NCI-H345 treated with DMSO at 0.1 percent for 48 hours (cell line): Measurements from ENCODE around the gene FOXK1.
A peak's percentile ranks its signal among the peaks of the same experiment; 100 is the strongest.

Experiments used
- DNase-seq: peaks from one replicate; lab custom pipeline; 2025; ENCODE audit not compliant: unreplicated experiment; lab: John Stamatoyannopoulos, UW

FOXK1 gene

DNA sequence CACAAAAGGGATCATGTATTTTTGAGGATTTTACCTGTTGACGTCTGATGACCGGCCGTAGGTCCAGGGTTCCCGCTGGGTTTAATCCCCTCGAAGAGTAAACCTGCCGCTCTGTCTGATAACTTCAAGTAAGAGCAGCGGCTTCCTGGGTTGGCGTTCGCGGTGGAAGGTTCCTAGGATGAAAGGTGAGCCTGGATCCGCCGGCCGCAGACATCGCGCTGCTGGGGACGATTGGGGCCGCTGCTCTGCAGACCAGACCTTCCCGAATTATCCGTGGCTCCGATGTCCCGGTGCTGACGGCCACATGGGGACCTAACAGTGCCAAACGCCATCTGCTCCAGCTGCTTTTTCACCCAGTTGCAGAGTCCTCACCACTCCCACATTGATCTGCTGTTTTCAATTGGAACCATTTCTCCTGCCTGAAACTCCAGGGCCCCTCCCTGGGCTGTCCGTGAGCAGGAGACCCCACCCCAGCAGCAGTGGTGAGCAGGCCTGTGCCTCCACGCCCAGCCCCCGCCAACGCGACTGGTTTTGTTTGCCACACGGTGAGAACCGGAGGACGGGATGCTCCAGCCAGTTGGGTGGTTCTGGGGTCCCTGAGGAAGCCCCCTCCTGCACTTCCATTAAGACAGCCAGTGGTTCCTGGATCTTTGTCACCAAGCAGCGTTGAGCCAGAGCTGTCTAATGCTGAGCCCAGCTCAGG, 81.1 kb downstream of the FOXK1 start:
- no peak for DNase-seq

DNA sequence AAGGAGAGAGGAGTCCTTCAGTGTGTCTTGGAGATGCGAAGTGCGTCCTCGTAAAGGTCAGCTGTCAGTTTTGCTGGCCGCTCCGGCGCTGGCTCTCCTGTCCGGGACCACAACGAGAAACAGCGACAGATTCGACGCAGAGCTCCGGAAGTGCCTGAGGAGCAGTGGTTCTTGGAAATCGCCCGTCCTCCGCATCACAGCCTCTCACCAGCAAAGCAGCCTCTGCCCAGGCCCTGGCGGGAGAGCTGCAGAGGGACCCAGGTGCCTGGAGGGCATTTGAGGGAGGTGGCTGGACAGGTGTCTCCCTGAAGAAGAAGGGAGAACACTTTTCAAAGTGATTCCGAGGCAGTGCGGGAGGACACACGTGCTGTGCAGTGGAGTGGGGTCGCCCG, 81.7 kb downstream of the FOXK1 start:
- DNase-seq, result no peak

DNA sequence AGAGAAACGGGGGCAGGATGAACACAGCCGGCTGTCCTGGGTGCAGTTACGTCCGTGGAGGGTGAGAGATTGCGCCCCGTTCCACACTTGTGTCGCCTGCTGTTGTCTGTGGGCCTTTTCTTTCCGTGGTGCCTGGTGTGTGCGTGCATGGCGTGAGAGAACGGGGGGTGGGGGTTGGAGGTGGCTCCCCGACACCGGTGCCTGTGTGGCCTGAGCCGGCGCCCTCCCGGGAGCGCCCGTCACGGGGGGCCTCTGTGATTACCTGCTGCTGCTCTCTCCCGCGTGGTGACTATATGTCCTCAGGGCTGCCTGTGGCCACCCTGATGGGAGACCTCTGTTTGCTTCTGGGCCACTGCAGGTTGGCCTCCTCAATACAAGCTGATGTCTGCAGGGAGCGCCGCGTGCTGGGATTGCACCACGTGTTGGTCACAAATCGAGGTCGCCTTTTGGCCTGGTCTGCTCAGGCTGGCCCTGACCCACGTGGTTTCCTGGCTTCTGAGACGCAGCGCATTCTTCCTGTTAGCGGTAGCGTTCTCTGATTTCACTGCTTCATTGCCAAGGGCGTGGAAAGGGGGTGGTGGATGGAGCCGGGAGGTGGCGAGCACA, 82.4 kb downstream of the FOXK1 start:
- DNase-seq, result no peak

DNA sequence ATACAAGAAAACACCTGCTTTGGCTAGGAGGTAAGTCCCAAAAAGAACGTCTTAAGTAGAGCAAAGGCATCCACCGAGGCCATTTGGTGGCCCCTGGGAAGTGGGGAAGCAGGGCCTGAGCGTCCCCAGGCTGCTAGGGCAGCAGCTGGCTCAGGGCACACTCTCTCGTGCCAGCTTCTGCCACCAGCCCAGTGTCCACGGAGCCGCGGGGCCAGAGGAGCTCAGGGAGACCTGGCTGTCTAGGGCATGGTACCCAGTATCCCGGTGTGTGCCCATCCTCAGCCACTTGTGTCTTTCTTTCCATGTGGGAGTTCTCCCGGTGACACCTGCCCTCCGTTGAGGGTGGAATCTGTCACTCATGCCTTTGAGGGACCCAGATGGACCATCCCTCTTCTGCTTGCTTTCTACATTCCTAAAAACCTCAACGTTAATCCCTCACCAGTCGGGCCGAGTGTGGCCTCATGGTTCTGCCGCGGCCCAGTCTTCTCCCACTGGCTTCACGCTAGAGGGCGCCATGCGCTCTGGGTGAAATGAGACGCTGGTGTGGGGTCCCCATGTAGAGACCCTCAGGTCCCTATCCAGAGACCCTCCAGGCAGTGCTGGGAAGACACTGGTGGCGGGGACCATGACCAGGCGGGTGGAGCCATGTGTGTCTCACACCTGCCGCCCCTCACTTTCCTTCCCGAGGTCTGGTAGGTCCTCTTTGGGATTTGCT, 83.8 kb downstream of the FOXK1 start:
- DNase-seq, result no peak

DNA sequence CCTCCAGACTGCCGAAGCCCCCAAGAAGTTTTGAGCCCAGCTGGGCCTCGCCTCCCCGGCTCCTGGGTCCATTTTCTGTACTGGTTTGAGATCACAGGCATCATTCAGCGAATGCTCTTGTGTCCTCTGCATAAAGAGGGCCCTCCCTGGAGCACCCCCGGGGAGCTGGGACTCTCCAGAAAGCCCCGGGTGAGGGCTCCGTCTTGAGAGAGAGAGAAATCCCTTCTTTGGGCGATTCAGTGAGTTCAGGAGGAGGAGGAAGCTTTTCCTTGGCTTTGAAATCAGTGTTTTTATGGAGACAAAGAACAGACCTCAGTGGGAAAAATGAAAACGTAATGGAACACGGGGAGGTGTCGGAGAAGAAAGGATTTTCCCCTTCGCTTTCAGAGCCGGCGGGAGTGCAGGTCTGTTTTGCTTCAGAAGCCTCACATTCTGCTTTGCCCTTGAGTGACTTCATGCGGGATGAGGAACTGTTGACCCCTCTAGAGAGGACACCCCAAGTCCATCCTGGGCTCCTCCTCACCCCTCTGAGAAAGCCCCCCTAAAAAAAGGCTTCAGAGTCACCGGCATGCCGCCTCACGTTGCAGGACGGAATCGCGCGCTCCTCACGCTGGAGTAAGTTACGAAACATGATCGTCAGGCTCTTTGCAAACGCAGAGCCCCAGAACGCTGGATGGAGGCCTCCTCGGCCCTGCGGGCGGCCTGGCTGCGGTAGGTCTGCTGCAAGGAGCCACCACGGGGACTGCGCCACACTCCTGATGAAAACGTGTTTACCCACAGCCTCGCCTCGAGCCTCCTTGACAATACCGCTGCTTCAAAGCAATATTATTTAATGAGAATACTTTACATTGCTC, 84.8 kb downstream of the FOXK1 start:
- no peak for DNase-seq

DNA sequence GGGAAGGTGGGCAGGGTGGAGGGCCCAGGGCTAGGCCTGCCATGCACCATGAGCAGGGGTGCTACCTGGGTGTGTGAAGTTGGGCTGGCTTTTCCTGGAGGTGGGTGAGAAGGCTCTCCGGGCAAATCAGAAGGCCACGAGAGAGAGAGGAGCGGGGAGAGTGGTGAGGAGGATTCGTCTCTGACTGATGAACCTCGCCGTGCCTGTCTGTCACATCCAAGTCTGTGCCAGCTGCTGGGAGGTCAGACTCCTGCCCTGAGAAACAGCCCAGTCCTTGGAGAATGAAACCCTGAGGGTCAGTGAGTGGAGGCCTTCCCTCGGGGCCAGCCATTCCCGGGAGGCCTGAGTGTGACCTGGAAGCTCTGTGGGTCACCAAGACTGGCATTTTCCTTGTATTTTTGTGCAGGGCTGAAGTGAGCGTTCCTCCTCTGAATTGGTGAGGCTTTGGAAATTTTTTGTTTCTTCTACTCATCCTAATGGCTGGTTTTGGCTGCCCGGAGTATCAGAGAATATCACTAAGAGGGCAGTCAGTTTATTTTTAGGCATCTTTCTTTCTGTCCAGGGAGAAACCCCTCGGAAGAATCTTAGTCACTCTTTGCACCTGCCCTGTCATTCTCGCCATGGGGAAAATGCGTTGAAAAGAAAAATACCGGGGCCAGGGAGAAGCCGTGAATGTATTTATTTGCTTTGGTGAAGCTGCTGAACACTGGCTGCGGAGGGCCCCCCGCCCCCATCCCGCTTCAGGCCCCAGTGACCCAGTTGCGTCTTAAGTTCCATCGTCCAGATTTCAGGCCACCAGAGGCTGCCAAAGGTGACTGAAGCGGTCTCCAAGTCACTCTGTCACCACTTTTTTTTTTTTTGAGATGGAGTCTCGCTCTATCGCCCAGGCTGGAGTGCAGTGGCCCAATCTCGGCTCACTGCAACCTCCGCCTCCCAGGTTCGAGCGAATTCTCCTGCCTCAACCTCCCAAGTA, 86.8 kb downstream of the FOXK1 start:
- DNase-seq, result no peak

DNA sequence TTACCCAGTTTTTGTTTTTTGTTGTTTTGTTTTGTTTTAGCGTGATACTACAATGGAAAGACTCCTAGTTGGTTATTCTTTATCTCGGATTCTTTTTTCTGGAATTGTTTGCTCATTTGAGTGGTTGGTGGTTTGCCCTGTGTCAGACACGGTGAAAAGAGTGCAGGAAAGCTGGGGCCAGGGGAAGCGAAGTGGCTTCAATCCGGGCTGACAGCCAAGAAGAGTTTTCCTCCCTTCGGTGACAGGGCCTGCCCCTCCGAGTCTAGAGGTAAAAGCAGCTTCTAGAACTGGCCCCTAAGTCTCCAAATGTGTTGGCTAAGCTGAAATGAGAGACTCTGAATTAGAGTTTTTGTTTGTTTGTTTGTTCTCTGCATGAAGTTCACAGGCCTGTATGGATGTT, 87.7 kb downstream of the FOXK1 start:
- DNase-seq, result peak; percentile 4

DNA sequence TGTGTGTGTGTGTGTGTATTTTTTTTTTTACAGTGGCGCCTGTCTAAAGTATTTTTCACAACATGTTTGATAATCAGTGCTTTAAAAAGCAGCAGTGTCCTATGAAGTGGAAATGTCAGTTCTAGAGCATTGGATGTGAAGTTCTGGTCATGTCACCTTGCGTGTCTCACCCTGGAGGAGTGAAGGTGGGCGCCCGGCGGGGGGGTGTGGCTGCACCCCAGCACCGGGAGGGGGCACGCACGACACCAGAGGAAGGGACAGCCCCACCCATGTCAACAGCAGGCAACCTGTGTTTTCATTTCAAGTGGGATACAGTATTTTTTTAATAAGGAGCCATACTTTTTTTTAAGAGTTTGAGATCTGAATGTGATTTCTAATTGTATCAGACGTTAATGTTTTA, 88.8 kb downstream of the FOXK1 start:
- no peak for DNase-seq

DNA sequence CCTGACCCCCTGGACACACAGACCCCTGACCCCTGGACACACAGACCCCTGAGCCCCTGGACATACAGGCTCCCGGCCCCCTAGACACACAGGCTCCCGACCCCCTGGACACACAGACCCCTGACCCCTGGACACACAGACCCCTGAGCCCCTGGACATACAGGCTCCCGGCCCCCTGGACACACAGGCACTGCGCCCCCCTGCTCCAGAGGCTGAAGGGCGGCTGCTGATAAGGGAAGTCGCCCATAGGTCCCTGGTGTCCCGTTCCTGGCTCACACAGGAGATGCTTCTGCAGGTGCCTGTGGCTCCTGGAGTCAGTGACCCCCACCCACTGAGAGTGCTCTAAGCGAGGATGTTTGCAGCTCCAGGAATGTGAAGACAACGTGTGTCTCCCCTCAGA, 89.6 kb downstream of the FOXK1 start:
- no peak for DNase-seq

DNA sequence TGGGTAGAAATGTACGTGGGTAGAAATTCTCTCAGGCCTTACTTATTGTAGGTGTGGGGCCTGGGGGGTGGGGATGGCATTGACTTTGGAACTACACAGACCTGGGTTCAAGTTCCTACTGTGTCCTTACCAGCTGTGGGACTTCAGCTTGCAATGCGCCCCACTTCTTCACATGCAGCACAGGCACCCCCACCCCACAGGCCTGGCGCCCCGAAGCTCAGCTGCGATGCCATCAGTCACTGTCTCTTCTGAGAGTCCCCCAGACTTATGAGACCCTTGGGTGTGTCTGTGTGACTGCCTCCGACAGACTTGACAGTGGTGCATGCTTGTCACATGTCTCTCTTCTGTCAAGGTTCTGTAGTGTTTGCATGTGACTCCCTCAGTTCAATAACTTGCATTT, 90.2 kb downstream of the FOXK1 start:
- no peak for DNase-seq

DNA sequence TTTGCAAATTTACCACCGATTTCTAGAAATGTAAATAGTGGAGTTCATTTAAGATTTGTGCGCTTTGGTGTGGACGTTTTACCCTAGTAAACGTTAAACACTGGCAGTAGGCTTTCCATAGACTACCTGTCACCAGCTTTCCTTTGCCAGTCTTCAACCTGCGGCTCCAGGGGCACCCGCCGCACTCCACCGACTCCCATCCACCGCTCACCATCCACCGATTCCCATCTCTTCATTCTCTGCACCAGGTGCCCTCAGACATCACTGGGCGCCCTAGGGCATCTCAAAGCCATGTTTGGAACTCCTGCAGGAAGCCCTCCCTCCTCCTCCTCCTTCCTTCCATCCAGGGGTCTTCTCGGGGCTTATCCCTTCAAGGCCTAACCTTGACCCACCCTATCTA, 91.9 kb downstream of the FOXK1 start:
- DNase-seq, result no peak

DNA sequence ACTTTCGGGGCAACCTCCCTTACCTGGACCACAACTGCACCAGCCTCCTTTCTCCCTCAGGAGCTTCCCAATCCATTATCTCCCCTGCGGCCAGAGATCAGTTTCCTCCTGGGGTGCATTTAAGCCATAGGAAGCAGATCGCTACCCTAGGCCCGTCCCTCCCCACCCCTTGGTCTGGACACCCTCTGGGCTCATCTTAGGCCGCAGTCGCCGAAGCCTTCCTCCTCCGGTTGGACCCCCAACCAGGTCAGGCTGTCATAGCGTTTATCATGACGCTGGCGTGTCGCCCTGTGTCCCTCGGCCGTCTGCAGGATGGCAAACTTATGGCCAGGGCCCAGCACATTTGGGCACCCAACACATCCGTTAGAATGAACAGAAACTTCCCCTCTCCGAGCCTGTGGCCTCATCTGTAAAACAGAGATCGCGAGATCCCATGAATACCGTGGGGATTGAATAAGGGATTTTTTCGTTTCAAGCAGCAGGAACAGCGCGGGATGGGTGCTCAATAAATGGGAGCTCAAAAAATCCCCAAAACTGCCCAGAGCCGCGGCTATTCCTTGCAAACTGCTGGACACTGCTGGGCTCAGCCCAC, 92.7 kb downstream of the FOXK1 start:
- no peak for DNase-seq

DNA sequence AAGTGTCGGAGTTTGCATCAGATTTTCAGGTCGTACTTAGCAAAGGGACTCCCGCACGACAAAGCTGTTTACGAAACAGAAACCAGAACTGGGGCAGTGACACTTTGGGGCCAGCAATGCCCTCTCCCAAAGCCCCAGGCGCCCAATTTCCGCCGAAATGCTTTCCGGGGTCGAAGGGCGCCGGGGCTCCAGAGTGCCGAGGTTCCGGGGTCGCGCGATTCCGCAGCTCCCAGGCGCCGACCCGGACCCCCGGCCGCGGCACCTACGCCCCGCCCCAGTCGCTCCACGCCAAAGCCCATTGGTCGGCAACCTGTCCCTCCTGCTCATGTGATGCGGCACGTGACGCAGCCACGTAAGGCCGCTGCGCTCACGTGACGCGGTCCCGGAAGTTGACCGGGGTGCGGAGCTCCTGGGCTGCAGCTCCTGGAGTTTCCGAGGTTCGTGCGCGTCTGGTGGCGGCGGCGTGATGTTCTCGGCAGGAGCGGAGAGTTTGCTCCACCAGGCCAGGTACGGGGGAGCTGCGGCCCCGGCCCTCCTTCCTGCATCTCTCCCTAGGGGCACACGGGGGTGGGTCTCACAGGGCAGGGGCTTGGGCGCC, 93.3 kb downstream of the FOXK1 start, which contains the start of gene AP5Z1:
AP5Z1 (plus strand) TSS at position 374 of the 598 bp plus-strand sequence; CDS start at position 467, 93 bp downstream.
- DNase-seq, result peak; percentile 84

DNA sequence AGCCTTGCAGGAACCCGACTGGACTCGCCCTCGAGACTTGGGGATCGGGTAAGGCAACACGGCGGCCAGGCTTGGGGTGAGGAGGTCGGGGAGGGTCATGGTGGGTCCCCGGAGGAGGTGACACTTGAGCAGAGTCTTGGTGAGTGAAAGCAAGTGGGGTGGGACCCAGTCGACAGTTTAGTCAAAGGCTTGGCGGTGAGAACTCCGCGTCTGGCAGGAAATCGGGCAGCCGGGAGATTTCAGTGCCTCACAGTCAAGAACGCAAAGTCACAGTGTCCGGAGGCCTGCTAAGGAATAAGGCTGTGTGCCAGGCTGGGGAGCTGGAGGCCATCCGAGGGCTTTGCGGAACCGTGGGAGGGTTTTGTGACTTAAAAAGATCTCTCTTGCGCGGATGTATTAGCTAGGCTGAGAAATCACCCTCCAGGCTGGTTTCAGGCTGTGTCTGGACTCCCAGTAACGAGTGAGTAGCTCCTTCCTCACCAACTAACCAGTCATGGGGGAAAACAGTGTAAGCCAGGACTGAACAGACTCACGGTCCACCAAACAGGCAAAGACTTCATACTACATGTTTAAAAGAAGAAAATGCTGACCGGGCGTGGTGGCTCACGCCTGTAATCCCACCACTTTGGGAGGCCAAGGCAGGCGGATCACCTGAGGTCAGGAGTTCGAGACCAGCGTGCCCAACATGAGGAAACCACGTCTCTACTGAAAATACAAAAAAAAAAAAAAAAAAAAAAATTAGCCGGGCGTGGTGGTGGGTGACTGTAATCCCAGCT, 93.9 kb downstream of the FOXK1 start:
- DNase-seq, result no peak

DNA sequence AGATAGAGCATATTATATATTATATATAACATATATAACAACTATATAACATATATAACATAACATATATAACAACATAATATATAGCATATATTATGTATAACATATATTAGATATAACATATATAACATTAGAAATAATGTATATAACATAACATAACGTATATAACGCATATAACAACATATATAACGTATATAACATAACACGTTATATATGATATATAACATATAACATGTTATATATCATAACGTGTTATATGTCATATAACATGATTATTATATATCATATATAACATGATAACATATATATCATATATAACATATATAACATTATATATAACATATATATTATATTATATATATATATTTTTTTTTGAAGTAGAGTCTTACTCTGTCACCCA, 97.0 kb downstream of the FOXK1 start:
- no peak for DNase-seq

DNA sequence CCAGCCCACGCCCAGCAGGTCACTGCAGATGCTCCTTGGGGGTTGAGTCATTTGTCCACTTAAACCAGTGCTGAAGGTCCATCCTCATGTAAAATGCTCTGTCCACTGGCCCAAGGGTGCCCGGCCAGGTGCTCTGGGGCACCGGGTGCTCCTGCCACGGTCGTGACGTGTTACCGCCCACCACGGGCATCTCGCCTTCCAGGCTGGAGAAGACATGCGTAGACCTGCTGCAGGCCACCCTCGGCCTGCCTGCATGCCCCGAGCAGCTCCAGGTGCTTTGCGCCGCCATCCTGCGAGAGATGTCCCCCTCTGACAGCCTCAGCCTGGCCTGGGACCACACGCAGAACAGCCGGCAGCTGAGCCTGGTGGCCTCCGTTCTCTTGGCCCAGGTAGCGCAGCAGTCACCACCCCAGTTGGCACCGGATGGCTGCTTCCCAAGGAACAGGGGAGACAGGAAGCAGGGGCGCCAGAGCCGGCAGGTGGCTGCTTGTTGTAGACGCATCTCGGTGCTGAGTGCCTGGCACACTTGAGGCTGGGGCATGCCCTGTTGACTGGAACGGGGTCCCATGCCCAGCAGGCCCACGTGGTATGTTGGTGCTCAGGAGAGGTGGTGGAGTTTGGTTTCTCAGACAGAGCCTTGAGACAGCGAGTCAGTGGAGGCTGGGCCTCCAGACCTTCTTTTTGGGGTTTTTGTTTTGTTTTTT, 99.4 kb downstream of the FOXK1 start:
- no peak for DNase-seq

DNA sequence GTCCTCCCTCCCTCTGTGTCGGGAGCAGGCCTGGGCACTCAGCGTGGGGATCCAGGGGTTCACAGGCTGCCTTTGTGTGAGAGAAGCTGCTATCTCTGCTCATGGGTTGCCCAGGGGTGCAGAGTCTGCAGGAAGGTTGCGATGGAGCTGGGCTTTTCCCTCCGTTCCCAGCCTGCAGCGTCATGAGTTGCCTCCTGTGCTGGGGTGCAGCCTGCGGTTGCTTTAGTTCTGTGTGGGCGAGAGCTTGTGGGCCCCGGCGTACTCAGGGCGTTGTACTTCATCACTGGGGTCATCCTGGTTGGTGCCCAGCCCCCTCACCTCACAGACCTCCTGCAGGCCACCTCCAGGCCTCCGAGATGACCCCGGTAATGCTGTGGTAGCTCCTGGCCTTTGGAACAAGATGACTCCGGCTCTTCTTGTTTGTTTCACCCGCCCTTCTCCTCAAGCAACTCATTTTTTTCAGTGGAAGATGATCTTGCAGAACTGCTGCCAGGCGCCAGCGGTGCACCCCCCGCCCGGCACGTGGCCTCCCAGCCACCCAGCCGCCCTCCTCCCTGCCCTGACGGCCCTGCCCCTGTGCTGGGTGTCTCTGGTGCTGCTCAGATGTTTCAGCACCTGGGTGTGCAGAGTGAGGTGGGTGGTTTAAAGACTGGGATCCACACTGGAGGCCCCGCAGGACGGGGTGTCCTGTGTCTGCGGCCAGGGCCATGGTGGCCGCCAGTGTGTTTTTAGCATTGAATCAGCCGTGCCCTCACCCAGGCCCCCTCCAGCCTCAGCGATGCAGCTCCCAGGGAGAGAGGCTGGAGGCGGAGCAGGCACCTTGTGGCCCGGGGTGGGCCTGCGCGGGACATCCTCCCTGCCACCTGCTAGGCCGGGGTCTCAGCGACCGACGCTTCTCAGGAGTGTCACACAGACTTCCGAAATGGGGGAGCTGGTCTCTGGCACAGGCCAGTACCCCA, 100.5 kb downstream of the FOXK1 start:
- no peak for DNase-seq
